Loucy (cell line): Measurements from ENCODE around the gene KLHL3.

Source experiments
- CTCF ChIP-seq: fragments of 200-600 bp; sonication (generic); conservative IDR thresholded peaks from 2 replicates; pipeline ENCODE4 v1.5.1; 2014; ENCODE audit warnings: mild to moderate bottlenecking, antibody characterized with exemption, low read length
- EZH2phosphoT487 ChIP-seq: fragments of 200-600 bp; IDR thresholded peaks from 2 replicates; pipeline ENCODE4 v1.6.1; 2018; ENCODE audit warnings: antibody characterized with exemption, mild to moderate bottlenecking, moderate library complexity, borderline replicate concordance

GRCh38 chr5:137710086-137710485 is 25.8 kb downstream of the KLHL3 start:
- TF ChIP-seq CTCF: no peak
- no peak for TF ChIP-seq EZH2phosphoT487
